IMR-90 (cell line): ENCODE results near the gene ACADS.

Experiments used
- CTCF ChIP-seq: conservative IDR thresholded peaks from 2 replicates; pipeline ENCODE4 v1.5.1; 2012; ENCODE audit warnings: mild to moderate bottlenecking, low read depth, low read length, improper control_type of control experiment
- RAD21 ChIP-seq: IDR thresholded peaks from 2 replicates; pipeline ENCODE4 v1.6.1; 2012; ENCODE audit warnings: low read length, improper control_type of control experiment

- TF ChIP-seq CTCF (no peak), RAD21 (no peak)
Measured at GRCh38 chr12:120724720-120725119, 906 bp upstream of the ACADS start.
